Measurements from ENCODE around the gene WNT3. TPM values are rescaled to one million over a fixed set of nuclear protein-coding genes. Genes with fewer than 3 reads are reported as not detected.
A peak's percentile ranks its signal among the peaks of the same experiment; 100 is the strongest.

The WNT3 gene
- total and polyA plus RNA-seq, 5 donors from 2014 or later = not detected

- Mint-ChIP-seq H3K36me3 (no peaks in the 10 kb centered on the region), H3K27ac (no peak overlapping the region), H3K4me3 (no peak overlapping the region), H3K9me3 (peaks cover 0 to 3% (median 0%) of the 10 kb centered on the region in 7 donors), H3K27me3 (peaks cover 13% of the 10 kb centered on the region), H3K4me1 (no peaks in the 10 kb centered on the region)
- no peaks in the 10 kb centered on the region for H3K9me3 ChIP-seq (ENCODE audit: control insufficient read depth in 2 of 2, low read length in 2 of 2)
- no peaks in the 10 kb centered on the region for H3K36me3 ChIP-seq (ENCODE audit: control insufficient read depth, insufficient read depth, low read length)
- no peak for ATAC-seq (ENCODE audit: low read depth in 2 of 2)
- H3K4me3 ChIP-seq (ENCODE audit: low read depth, low read length) = no peak overlapping the region
- H3K27me3 ChIP-seq (ENCODE audit: control insufficient read depth, insufficient read depth, low read length) = peaks cover 2% of the 10 kb centered on the region
- DNase-seq = no peak
- no peak overlapping the region for H3K27ac ChIP-seq (ENCODE audit: insufficient read depth, low read length, poor library complexity, severe bottlenecking)
- no peaks in the 10 kb centered on the region for H3K4me1 ChIP-seq (ENCODE audit: control insufficient read depth, insufficient read depth, low read length, poor library complexity, severe bottlenecking)
Observed at GRCh38 chr17:46788796-46789195, 29.7 kb downstream of the WNT3 start.

- H3K27ac Mint-ChIP-seq = no peak overlapping the region
- H3K4me3 Mint-ChIP-seq = no peak overlapping the region
- Histone ChIP-seq H3K9me3 (ENCODE audit: control insufficient read depth in 2 of 2, low read length in 2 of 2) (no peaks in the 10 kb centered on the region), H3K27ac (ENCODE audit: insufficient read depth, low read length, poor library complexity, severe bottlenecking) (no peak overlapping the region), H3K4me1 (ENCODE audit: control insufficient read depth, insufficient read depth, low read length, poor library complexity, severe bottlenecking) (no peaks in the 10 kb centered on the region), H3K4me3 (ENCODE audit: low read depth, low read length) (no peak overlapping the region), H3K27me3 (ENCODE audit: control insufficient read depth, insufficient read depth, low read length) (no peaks in the 10 kb centered on the region), H3K36me3 (ENCODE audit: control insufficient read depth, insufficient read depth, low read length) (no peaks in the 10 kb centered on the region)
- peaks cover 0 to 3% (median 0%) of the 10 kb centered on the region in 7 donors for H3K9me3 Mint-ChIP-seq
- no peaks in the 10 kb centered on the region for H3K4me1 Mint-ChIP-seq
- peaks cover 13% of the 10 kb centered on the region for H3K27me3 Mint-ChIP-seq
- DNase-seq (no peak), ATAC-seq (ENCODE audit: low read depth in 2 of 2) (no peak)
- no peaks in the 10 kb centered on the region for H3K36me3 Mint-ChIP-seq
Observed at GRCh38 chr17:46788300-46788699, 30.2 kb downstream of the WNT3 start.

- H3K27me3 ChIP-seq (ENCODE audit: control insufficient read depth, insufficient read depth, low read length) = no peaks in the 10 kb centered on the region
- H3K4me3 Mint-ChIP-seq = no peak overlapping the region
Observed at GRCh38 chr17:46787478-46787877, 31.0 kb downstream of the WNT3 start.

GRCh38 chr17:46785696-46786095, 32.8 kb downstream of the WNT3 start:
- Histone ChIP-seq H3K9me3 (ENCODE audit: control insufficient read depth in 2 of 2, low read length in 2 of 2) (no peaks in the 10 kb centered on the region), H3K27me3 (ENCODE audit: control insufficient read depth, insufficient read depth, low read length) (no peaks in the 10 kb centered on the region), H3K36me3 (ENCODE audit: control insufficient read depth, insufficient read depth, low read length) (no peaks in the 10 kb centered on the region), H3K27ac (ENCODE audit: insufficient read depth, low read length, poor library complexity, severe bottlenecking) (no peak overlapping the region), H3K4me1 (ENCODE audit: control insufficient read depth, insufficient read depth, low read length, poor library complexity, severe bottlenecking) (no peaks in the 10 kb centered on the region), H3K4me3 (ENCODE audit: low read depth, low read length) (no peak overlapping the region)
- Mint-ChIP-seq H3K4me1 (no peaks in the 10 kb centered on the region), H3K36me3 (no peaks in the 10 kb centered on the region), H3K27ac (no peak overlapping the region), H3K27me3 (peaks cover 13% of the 10 kb centered on the region), H3K9me3 (peaks cover 0 to 3% (median 0%) of the 10 kb centered on the region in 7 donors), H3K4me3 (no peak overlapping the region)
- DNase-seq = no peak
- no peak for ATAC-seq (ENCODE audit: low read depth in 2 of 2)

More at GRCh38 chr17:46787478-46787877, 31.0 kb downstream of the WNT3 start:
- DNase-seq = no peak
- Mint-ChIP-seq H3K27me3 (peaks cover 13% of the 10 kb centered on the region), H3K9me3 (peaks cover 0 to 3% (median 0%) of the 10 kb centered on the region in 7 donors), H3K36me3 (no peaks in the 10 kb centered on the region), H3K27ac (no peak overlapping the region), H3K4me1 (no peaks in the 10 kb centered on the region)
- ATAC-seq (ENCODE audit: low read depth in 2 of 2) = no peak
- Histone ChIP-seq H3K36me3 (ENCODE audit: control insufficient read depth, insufficient read depth, low read length) (no peaks in the 10 kb centered on the region), H3K4me1 (ENCODE audit: control insufficient read depth, insufficient read depth, low read length, poor library complexity, severe bottlenecking) (no peaks in the 10 kb centered on the region), H3K9me3 (ENCODE audit: control insufficient read depth in 2 of 2, low read length in 2 of 2) (no peaks in the 10 kb centered on the region), H3K4me3 (ENCODE audit: low read depth, low read length) (no peak overlapping the region), H3K27ac (ENCODE audit: insufficient read depth, low read length, poor library complexity, severe bottlenecking) (no peak overlapping the region)

- no peaks in the 10 kb centered on the region for H3K36me3 ChIP-seq (ENCODE audit: control insufficient read depth, insufficient read depth, low read length)
- DNase-seq (no peak), ATAC-seq (ENCODE audit: low read depth in 2 of 2) (no peak)
- no peaks in the 10 kb centered on the region for H3K9me3 ChIP-seq (ENCODE audit: control insufficient read depth in 2 of 2, low read length in 2 of 2)
- Mint-ChIP-seq H3K4me3 (no peak overlapping the region), H3K9me3 (peaks cover 0 to 1% (median 0%) of the 10 kb centered on the region in 7 donors), H3K27me3 (peaks cover 4% of the 10 kb centered on the region), H3K36me3 (no peaks in the 10 kb centered on the region), H3K4me1 (no peaks in the 10 kb centered on the region), H3K27ac (no peak overlapping the region)
- no peaks in the 10 kb centered on the region for H3K4me1 ChIP-seq (ENCODE audit: control insufficient read depth, insufficient read depth, low read length, poor library complexity, severe bottlenecking)
- no peaks in the 10 kb centered on the region for H3K27me3 ChIP-seq (ENCODE audit: control insufficient read depth, insufficient read depth, low read length)
- no peak overlapping the region for H3K27ac ChIP-seq (ENCODE audit: insufficient read depth, low read length, poor library complexity, severe bottlenecking)
- H3K4me3 ChIP-seq (ENCODE audit: low read depth, low read length) = no peak overlapping the region
Observed at GRCh38 chr17:46783031-46783593, 35.4 kb downstream of the WNT3 start.

- ATAC-seq (ENCODE audit: low read depth in 2 of 2) = no peak
- Histone ChIP-seq H3K36me3 (ENCODE audit: control insufficient read depth, insufficient read depth, low read length) (no peaks in the 10 kb centered on the region), H3K9me3 (ENCODE audit: control insufficient read depth in 2 of 2, low read length in 2 of 2) (no peaks in the 10 kb centered on the region), H3K4me1 (ENCODE audit: control insufficient read depth, insufficient read depth, low read length, poor library complexity, severe bottlenecking) (no peaks in the 10 kb centered on the region), H3K27ac (ENCODE audit: insufficient read depth, low read length, poor library complexity, severe bottlenecking) (no peak overlapping the region), H3K27me3 (ENCODE audit: control insufficient read depth, insufficient read depth, low read length) (no peaks in the 10 kb centered on the region), H3K4me3 (ENCODE audit: low read depth, low read length) (no peak overlapping the region)
- Mint-ChIP-seq H3K27ac (no peak overlapping the region), H3K9me3 (peaks cover 0 to 1% (median 0%) of the 10 kb centered on the region in 7 donors), H3K4me3 (no peak overlapping the region), H3K4me1 (no peaks in the 10 kb centered on the region), H3K27me3 (peaks cover 7% of the 10 kb centered on the region), H3K36me3 (no peaks in the 10 kb centered on the region)
- DNase-seq = peak in 1 of 3 donors; percentile 17
Observed at GRCh38 chr17:46782250-46782953, 36.1 kb downstream of the WNT3 start.

GRCh38 chr17:46780003-46780373, 38.5 kb downstream of the WNT3 start:
- Histone ChIP-seq H3K36me3 (ENCODE audit: control insufficient read depth, insufficient read depth, low read length) (no peaks in the 10 kb centered on the region), H3K9me3 (ENCODE audit: control insufficient read depth in 2 of 2, low read length in 2 of 2) (no peaks in the 10 kb centered on the region), H3K4me3 (ENCODE audit: low read depth, low read length) (no peak overlapping the region), H3K27me3 (ENCODE audit: control insufficient read depth, insufficient read depth, low read length) (peaks cover under 1% of the 10 kb centered on the region), H3K27ac (ENCODE audit: insufficient read depth, low read length, poor library complexity, severe bottlenecking) (no peak overlapping the region), H3K4me1 (ENCODE audit: control insufficient read depth, insufficient read depth, low read length, poor library complexity, severe bottlenecking) (no peaks in the 10 kb centered on the region)
- Mint-ChIP-seq H3K4me1 (no peaks in the 10 kb centered on the region), H3K27me3 (peaks cover 19% of the 10 kb centered on the region), H3K4me3 (no peak overlapping the region), H3K27ac (no peak overlapping the region), H3K36me3 (no peaks in the 10 kb centered on the region), H3K9me3 (peaks cover 0 to 1% (median 0%) of the 10 kb centered on the region in 7 donors)
- no peak for DNase-seq
- no peak for ATAC-seq (ENCODE audit: low read depth in 2 of 2)

All from CD4-positive, CD25-positive, alpha-beta regulatory T cell (primary cell).